Stimulated activated CD4-positive, alpha-beta T cell treated with anti-CD3 and anti-CD28 coated beads, TNF-alpha, amount 100 ng/mL, for 48 hours (primary cell): ENCODE measurements around the gene ZNF598.

Experiments
- DNase-seq, 3 donors: peaks; one replicate each; pipeline ENCODE4 v3.0.0-alpha.2; 2020; ENCODE audit warnings: low read depth in 3 of 3

The ZNF598 gene

DNA sequence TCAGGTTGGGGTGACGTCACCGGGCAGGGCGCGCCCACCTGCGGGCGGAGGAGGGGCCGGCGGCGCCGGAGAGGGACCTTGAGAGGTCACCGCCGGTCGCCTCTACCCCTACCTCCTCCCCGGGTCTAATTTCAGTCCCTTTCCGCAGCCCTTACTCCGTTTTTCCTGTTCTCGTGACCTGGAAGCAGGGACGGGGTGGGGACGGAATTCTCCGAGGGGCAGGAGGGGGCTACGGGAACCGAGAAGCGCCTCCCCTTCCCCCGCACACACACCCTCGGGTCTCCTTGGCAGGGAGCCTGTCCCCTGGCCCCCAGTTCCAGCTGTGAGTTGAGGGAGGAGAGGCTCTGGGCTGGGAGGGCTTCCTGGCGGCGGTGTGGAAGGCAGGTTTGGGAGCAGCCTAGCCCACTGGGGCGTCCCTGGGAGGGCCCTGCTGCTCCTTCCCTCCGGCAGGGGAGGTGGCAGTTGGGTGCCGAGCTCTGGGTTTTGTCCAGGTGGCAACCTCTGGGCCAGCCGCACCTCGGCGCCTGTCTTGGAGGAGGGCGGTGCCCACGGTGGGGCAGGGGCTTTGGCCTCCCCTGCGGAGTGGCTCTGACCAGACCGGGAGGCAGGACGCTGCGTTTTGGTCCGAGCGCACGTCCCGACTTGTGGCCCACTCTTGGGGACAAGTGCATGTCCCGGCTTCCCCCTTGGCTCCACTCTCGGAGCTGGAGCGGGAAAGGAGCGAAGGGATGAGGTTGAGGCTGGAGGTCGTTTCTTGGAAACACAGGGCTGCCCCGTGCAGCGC lies 19.1 kb downstream of the ZNF598 start:
- DNase-seq: no peak

DNA sequence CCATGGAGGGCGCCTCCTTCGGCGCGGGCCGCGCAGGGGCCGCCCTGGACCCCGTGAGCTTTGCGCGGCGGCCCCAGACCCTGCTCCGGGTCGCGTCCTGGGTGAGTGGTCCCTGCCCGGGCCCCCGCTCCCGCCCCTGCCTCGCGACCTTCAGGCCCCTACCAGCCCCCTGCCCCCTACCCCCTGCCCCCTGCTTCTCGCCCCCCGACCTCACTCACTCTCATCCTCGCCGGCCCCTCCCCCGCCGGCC lies 19.6 kb downstream of the ZNF598 start:
- DNase-seq: no peak

DNA sequence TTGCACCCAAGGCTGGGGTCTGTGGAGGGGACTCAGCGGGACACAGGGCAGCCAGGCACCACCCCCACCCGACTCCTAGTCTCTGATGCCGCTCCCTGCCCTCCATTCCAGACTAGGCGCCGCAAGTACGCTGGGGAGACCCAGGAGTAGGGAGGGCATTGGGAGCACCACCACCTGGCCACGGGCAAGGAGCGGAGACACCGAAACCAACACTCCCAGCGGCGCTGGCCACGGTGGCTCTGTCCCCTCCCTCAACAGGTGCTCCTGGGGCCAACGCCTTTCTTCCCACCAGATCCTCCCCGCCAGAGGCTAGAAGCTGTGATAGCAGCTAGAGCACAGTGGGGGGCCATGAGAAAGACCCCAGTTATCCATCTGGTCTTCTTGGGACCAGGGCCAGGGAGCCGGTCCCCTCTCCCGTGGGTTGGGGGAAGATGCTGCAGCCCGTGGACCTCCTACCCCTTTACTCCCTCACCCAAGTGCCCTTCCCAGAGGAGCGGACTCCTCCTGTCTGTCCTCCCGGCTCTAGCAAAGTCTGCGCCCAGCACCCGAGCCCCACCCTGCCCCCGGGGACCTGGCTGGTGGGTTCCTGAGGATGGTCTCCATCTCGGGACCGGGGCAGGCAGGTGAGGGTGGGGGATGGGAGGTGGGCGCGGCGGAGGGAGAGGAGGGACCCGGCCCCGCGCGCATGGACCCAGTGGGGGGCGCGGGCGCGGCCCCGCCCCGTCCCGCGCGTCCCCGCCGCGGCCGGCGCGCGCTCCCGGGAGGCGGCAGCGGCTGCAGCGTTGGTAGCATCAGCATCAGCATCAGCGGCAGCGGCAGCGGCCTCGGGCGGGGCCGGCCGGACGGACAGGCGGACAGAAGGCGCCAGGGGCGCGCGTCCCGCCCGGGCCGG lies 20.2 kb downstream of the ZNF598 start, which contains the start of gene SYNGR3:
Gene SYNGR3, plus strand, starts transcription at position 762 of the 892 bp plus-strand sequence. CDS start 133 bp downstream, outside the sequence.
- DNase-seq: no peak

DNA sequence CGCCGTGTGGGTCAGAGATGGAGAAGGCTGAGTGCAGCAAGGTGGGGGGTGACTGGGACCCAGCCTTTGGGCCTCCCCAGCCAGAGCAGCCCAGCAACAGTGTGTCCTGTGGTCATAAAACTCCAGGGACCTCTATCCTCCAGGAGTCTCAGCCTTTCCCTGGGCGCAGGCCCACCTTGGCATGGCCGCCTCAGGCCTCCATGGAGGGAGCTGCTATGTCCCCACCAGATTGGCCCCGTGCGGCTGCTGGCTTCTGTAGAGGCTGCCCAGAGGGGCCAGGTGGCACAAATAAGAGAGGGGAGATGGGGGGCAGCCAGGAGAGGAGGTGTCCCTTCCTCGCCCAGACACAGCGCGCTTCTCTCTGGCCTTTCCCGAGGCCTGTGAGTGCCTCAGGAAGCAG lies 22.4 kb downstream of the ZNF598 start:
- no peak for DNase-seq

DNA sequence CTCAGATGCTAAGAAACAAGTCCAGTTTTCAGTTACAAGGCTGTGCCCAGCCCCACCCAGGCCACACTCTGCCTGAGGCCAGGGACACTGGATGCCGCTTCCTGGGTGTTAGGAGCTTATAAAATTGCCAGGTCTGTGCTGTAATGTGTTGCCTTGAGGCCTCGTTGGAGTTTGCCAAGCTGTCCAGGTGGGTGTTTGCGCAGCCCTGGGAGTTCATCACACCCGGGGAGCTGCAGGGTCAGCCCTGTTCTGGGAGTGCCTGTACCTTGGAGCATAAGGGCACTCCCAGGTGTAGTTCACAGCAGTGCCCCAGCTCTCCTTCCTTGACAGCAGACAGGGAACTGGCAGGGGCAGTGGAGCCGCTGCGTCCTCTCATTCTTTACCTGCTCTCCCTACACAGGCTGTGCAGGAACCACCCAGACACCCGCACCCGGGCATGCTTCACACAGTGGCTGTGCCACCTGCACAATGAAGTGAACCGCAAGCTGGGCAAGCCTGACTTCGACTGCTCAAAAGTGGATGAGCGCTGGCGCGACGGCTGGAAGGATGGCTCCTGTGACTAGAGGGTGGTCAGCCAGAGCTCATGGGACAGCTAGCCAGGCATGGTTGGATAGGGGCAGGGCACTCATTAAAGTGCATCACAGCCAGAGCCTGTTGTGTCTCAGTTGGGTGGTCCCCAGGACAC lies 24.0 kb downstream of the ZNF598 start:
- DNase-seq: no peak

DNA sequence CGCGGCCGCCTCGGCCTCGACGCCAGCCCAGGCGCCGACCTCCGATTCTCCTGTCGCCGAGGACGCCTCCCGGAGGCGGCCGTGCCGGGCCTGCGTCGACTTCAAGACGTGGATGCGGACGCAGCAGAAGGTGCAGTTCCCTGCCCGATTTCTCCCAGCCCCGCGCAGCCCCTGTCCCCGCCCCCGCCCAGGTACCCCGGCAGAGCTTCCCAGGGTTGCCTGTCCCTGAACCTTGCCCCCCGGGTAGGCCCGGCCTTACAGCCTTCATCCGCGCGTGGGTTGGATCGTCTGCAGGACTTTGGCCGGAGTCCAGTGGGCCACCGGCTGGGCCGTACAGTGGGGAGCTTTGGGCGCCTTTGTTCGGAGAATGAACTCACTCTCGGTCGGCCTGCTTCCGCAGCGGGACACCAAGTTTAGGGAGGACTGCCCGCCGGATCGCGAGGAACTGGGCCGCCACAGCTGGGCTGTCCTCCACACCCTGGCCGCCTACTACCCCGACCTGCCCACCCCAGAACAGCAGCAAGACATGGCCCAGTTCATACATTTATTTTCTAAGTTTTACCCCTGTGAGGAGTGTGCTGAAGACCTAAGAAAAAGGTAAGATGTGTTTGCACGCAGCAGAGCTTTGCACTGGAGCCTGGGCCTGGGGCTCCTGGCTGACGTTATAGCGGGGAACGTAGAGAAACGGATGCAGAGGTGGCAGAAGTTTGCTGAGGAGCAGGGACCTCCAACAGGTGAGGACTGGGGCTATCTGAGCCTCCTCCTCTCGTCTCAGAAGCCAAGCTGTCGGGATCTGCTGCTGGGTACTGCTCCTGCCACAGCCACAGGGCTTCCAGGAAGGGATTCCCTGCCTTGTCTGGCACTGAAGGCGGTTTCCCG lies 25.0 kb downstream of the ZNF598 start:
- no peak for DNase-seq

DNA sequence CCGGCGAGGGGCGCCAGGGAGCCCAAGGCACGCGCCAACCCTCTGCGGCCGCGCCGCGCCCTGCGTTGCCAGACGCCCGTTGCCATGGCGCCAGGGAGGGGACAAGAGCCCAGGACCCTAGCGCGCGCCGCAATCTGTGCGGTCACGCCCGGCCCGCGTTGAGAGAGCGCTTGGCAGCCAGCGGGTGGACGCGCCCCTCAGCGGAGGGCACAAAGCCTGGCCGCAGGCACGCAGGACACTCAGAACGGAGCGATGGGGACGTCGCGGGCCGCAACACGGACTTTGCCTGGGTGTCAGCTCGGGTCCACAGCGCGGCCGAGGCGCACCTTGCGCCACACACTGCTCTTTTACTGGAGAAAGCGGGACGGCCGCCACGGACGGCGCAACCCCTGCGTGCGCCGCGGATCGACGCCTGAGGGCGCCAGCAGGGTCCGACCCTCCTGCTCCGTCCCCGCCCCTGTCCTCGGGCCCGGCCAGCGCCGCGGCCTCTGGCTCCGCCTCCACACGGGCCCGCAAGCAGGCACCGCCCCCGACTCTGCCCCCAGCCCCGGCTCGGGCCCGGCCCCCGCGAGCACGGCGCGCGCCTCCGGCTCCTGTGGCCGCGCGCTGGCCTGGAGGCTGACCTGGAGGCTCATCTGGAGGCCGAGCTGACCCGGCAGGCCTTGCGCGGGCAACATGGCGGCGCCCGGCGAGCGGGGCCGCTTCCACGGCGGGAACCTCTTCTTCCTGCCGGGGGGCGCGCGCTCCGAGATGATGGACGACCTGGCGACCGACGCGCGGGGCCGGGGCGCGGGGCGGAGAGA lies 25.9 kb downstream of the ZNF598 start, which contains the start of gene GFER:
Gene GFER, plus strand, starts transcription at position 650 of the 803 bp plus-strand sequence. Its CDS starts 26 bp downstream, at position 676.
- peak in 2 of 3 donors; percentile 66 to 67 for DNase-seq

DNA sequence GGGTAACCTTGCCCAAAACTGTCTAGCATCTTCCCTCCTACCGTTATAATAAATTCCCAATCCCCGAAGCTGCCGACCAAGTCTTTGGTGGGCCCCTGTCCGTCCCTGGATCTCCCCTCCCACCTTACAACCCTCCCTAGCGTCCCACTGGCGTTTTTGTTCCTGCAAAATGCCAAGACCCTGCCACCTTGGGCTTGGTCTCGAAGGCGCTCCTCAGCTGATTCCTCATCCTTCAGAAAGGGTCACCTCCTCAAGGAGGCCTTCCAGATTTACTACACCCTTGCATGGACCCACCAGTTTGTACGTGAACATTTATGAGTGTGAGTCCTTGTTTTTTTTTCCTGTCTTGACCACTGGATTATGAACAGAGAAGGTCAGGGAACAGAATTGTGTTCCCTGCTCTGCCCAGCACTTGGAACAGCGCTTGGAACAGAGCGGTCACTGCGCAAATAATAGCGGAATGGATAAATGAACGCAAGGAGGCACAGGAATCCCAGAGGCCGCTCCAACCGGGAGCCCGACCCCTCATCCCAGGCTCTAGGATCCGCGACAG lies 26.6 kb downstream of the ZNF598 start:
- no peak for DNase-seq

DNA sequence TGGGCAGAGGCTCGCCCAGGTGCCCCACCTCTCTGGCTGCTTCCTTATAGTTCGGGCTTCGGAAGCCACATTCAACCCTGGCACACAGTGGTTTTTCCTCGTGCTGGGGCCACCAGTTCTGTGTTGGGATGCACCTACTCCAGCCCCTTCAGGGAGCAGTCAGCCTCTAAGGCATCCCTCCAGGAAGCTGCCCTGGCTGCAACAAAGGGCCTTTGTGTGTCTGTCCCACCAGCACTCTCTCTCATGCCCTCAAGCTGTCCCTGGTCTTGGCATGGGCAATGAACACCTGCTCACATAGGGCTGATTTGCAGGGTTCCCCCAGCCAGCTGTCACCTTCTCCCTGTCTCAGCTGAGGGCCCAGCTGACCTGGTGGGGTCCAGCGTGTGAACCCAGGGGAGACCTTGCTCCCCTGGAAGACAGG lies 27.6 kb downstream of the ZNF598 start:
- DNase-seq: no peak

DNA sequence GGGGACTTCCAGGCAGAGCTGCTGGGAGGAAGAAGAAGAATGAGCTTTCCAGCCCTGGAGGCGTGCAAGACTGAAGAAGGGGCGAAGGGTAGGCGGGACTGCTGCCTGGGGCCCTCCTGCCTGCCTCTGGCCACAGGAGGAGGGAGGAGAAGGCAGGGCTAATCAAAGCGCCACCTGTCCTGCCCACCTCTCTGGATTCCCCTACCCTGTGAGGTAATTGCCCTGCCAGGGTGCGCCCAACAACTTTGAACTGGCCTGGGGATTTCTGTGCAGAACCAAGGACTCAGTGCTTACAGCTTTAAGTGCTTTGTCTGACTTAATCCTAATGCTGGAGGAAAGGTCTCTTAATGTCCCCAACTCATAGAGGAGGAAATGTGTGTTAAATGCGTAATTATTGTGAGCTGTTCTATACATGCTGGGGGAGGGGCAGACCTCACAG lies 28.2 kb downstream of the ZNF598 start, which contains the start of gene NOXO1:
Gene NOXO1, minus strand, starts transcription at position 72 of the 439 bp plus-strand sequence. CDS start 290 bp downstream, outside the sequence.
- DNase-seq: no peak

DNA sequence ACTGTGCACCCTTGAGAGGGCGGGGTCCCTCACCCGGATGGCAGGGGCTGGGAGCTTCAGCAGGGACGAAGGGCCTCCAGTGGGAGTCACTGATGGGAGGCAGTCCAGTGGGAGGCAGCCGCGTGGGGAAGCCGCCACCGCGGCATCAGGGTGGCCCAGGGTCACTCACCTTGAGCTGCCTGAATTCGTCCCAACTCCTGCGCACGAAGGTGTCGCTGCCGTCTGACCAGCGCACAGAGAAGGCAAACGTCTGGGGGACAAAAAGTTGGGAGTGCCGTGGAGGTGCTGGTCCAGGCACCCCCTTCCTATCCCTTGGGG lies 28.9 kb downstream of the ZNF598 start:
- DNase-seq: no peak

DNA sequence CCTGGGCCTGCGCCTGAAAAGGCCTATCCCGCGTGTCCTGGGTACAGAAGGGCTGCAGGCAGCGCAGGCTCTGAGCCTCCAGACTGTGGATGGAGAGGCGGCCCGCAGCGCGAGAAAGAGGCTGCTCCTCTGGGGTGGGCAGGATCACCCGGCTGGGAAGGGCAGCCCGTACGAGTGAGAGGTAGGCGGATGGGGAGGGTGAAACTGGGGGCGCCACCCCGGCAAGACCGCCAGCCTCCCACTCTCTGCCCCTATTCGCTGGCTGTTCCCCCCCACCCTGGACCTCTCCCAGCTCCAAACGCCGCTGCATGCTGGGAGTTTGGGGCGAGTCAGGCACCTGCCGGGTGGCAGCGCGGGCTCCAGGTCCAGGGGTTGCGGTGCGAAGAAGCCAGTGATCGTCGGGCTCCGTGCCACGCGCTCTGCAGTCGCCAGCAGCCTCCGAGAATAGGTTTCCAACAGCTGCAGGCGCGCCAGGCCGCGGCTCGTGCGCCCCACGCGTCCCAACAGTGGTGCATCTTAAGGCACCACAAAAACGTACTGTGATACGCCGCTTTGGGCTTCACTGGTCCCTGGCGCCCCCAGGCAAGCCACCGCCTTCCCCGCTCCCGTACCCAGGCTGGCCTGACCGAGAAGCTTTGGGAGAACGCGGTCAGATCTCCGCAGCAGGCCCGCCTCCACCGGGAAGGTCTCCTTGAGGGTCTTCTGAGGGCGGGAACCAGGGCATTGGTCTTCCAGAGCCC lies 29.4 kb downstream of the ZNF598 start:
- no peak for DNase-seq

DNA sequence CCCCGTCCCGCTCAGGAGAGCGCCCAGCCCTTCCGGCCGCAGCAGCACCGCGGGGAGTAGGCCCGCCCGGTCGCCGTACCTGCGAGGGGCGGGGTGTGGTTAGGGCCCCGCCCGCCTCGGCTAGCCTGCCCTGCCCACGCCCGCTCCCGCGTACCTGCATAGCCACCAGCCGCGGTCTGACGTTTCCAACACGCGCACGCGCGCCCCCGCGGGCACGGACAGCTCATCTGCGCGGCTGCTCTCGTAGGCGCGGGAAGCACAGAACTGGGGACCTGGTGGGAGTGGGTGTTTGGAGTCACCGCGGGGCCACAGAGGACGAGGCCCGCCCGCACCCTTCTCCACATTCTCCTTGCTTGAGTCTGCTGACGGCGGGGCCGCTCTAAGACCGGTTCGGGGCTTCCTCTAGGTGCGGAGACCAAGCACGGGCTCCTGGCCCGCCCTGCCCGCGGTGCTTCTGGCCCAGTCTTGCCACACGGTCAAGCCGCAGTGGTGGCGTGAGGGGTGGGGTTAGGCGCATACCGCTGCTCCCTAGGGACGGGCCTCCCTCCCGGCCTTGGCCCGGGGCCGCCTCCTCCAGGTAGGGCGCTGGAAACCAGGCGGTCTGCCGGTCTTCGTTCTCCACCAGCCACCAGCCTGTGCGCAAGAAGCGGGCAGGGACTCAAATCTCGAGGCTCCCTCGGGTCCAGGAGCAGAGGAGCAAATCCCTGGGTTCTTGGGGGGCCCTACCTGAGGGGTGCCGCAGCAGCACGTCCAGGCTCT lies 30.2 kb downstream of the ZNF598 start:
- DNase-seq: no peak

DNA sequence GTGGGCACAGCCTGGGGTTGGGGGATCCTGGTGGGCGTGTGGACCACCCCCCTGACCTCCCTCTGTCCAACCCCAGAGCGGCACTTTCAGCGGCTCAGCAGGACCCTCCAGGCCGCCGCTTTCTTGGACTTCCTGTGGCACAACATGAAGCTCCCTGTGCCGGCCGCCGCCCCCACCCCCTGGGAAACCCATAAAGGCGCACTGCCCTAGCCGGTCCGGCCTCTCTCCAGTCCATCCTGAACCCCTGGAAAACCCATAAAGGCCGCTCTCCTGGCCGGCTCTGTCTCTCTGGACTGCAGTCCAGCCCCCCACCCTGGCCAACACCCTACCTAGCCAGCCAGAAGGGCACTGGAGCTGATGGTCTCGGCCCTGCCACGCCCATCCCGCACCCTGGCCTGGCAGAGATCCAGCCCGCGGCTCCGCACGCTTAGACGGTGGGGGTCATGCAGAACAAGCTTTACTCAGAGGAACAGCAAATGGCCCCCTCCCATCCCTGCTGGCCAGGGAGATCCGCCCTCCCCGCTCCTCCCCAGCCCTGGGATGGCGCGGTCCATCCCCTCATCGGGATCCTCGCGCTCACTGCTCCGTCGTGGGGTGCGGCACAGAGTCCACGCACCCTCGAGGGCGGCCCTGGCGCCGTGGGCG lies 31.0 kb downstream of the ZNF598 start:
- DNase-seq: no peak

DNA sequence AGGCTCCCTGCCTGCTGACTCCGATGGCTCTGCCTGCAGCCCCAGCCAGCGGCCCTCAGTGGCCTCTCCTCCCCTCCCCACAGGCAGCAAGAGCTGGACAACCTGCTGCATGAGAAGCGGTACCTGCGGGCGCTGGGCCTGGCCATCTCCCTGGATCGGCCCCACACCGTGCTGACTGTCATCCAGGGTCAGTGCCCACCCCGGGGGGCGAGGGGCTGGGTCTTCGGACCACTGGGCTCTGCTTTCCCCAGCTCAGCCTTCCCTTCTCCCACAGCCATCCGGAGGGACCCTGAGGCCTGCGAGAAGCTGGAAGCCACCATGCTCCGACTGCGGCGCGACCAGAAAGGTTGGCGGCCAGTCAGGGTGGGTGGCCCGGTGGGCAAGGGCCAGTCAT lies 31.7 kb downstream of the ZNF598 start:
- DNase-seq: no peak

DNA sequence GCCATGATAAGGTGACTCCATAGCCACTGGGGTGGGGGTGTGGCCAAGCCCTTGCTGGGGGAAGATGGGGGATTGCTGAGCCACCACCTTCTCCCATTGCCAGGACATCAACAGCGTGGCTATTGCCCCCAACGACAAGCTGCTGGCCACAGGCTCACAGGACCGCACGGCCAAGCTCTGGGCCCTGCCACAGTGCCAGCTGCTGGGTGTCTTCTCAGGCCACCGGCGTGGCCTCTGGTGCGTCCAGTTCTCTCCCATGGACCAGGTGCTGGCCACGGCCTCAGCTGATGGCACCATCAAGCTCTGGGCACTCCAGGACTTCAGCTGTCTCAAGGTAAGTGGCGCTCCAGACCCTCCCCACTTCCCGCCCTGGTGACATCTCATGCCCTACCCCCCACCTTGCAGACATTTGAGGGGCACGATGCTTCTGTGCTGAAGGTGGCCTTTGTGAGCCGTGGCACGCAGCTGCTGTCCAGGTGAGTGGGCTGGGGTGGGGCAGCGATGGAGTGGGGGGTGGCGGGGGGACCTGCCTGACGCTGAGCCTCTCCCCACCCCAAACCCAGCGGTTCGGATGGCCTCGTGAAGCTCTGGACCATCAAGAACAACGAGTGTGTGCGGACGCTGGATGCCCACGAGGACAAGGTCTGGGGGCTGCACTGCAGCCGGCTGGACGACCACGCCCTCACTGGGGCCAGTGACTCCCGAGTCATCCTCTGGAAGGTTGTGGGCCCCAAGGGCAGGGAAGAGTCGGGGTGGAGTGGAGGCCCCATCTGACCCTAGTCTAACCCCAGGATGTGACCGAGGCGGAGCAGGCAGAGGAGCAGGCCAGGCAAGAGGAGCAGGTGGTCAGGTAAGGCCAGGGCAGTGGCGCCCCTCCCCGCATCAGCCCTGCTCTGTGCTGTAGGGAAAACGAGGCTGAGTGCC lies 32.4 kb downstream of the ZNF598 start:
- no peak for DNase-seq

DNA sequence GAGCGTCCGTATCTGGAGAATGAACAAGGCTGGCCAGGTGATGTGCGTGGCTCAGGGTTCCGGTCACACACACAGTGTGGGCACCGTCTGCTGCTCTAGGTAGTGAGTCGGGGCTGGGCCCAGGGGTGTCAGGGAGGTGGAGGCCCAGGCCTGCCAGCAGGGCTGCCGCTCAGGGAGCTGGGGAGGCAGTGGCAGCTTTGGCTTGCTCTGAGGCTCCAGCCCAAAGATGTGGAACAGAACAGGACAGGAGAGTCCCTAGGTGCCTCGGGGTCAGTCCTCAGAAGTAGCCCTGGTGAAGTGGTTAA lies 33.5 kb downstream of the ZNF598 start:
- no peak for DNase-seq
